GM12878 (cell line): ENCODE data around the gene ZNF782. TPM values are rescaled to one million over a fixed set of nuclear protein-coding genes. Genes with fewer than 3 reads are reported as not detected.

Source experiments
- ATAC-seq: fragments of 200-7000 bp; cut with Tn5 transposase; 3 replicates; pipeline ENCODE4 v1.9.1; 2020; ENCODE audit warnings: mild to moderate bottlenecking, moderate library complexity
- Bru-seq: library from RNA; stranded (reverse); fragments of 400-500 nt; gene quantifications from one replicate; lab custom pipeline; 2021; lab: Mats Ljungman, UMichigan
- BruChase-seq, 2 experiments: library from RNA; stranded (reverse); fragments of 400-500 nt; gene quantifications; one replicate each; lab custom pipeline; 2021; lab: Mats Ljungman, UMichigan
- BruUV-seq: library from RNA; stranded (reverse); fragments of 400-500 nt; replicated peaks from 2 replicates; lab custom pipeline; 2021; lab: Mats Ljungman, UMichigan
- CTCF ChIA-PET: fragments of 300-600 bp; sonication (Branson Sonifier 250); formaldehyde crosslinking; extraction: SDS; loops from one replicate; lab custom pipeline; 2021; ENCODE audit warnings: inconsistent platforms; lab: Yijun Ruan, JAX
- POLR2A ChIA-PET: fragments of 350-600 bp; formaldehyde crosslinking; extraction: SDS; loops from one replicate; lab custom pipeline; 2021; ENCODE audit warnings: inconsistent platforms; lab: Charles Lee
- RAD21 ChIA-PET: fragments of 300-600 bp; sonication (Branson Sonifier 250); formaldehyde crosslinking; loops from one replicate; lab custom pipeline; 2023; ENCODE audit warnings: antibody characterized with exemption; ENCODE audit not compliant: unreplicated experiment; lab: Charles Lee
- SMC1A ChIA-PET: fragments of 300-600 bp; sonication (Branson Sonifier 250); formaldehyde crosslinking; loops from one replicate; lab custom pipeline; 2023; ENCODE audit not compliant: unreplicated experiment, uncharacterized antibody; lab: Charles Lee
- DNase-seq: peaks from one replicate; pipeline ENCODE4 v3.0.0-alpha.2; 2011; ENCODE audit warnings: low read depth, low spot score
- FAIRE-seq: peaks from 3 replicates; lab custom pipeline; 2011; peaks lifted over from hg19 to GRCh38; lab: Jason Lieb, UNC
- H2AFZ ChIP-seq: 2 replicates; pipeline ENCODE4 v1.6.0; 2011; ENCODE audit warnings: low read depth, low read length, control low read depth; ENCODE audit not compliant: control insufficient read depth
- H3K27ac ChIP-seq: 2 replicates; pipeline ENCODE4 v1.5.1; 2011; ENCODE audit warnings: control low read depth; ENCODE audit not compliant: control insufficient read depth, insufficient read depth
- H3K27me3 ChIP-seq, 2 experiments: replicated peaks in 1 of 2; 2 replicates each; pipeline versions ENCODE4 v1.6.0 to v1.6.1; 2011; ENCODE audit warnings: low read length in 1 of 2; ENCODE audit not compliant: control insufficient read depth in 2 of 2, insufficient read depth in 2 of 2
- H3K36me3 ChIP-seq, 2 experiments: 2 replicates each; pipeline ENCODE4 v1.5.1; 2011; ENCODE audit warnings: low read length in 1 of 2; ENCODE audit not compliant: control insufficient read depth in 2 of 2, insufficient read depth in 2 of 2
- H3K4me1 ChIP-seq: 2 replicates; pipeline ENCODE4 v1.6.1; 2011; ENCODE audit warnings: mild to moderate bottlenecking, low read length, moderate library complexity, mixed read lengths; ENCODE audit not compliant: control insufficient read depth, insufficient read depth
- H3K4me2 ChIP-seq: 2 replicates; pipeline ENCODE4 v1.6.0; 2011; ENCODE audit warnings: control low read depth; ENCODE audit not compliant: control insufficient read depth, insufficient read depth
- H3K4me3 ChIP-seq: fragments of 200-600 bp; sonication (generic); 2 replicates; pipeline ENCODE4 v1.5.1; 2016
- H3K79me2 ChIP-seq: 2 replicates; pipeline ENCODE4 v1.6.0; 2011; ENCODE audit warnings: low read length; ENCODE audit not compliant: control insufficient read depth, insufficient read depth
- H3K9ac ChIP-seq: 2 replicates; pipeline ENCODE4 v1.8.0; 2011; ENCODE audit warnings: low read length, control low read depth, mixed read lengths; ENCODE audit not compliant: control insufficient read depth, insufficient read depth
- H3K9me3 ChIP-seq: replicated peaks from 3 replicates; pipeline ENCODE4 v1.5.1; 2011; ENCODE audit warnings: mild to moderate bottlenecking, low read length; ENCODE audit not compliant: control insufficient read depth, insufficient read depth
- H4K20me1 ChIP-seq: 2 replicates; pipeline ENCODE4 v1.6.0; 2011; ENCODE audit not compliant: control insufficient read depth, insufficient read depth
- BACH1 ChIP-seq: fragments of 450-650 bp; IDR thresholded peaks from 2 replicates; pipeline ENCODE4 v1.6.1; 2017; ENCODE audit warnings: mild to moderate bottlenecking, borderline replicate concordance
- CTCF ChIP-seq, 3 experiments: IDR thresholded peaks in 2 of 3; conservative IDR thresholded peaks in 1 of 3; 2 replicates each; pipeline ENCODE4 v1.5.1; 2011; ENCODE audit warnings: low read depth in 3 of 3, low read length in 3 of 3, mild to moderate bottlenecking in 3 of 3, control low read depth in 2 of 3, moderate library complexity in 2 of 3, inconsistent platforms in 1 of 3, mixed read lengths in 1 of 3; ENCODE audit not compliant: control insufficient read depth in 2 of 3, insufficient read depth in 1 of 3; ENCODE audit errors: extremely low read depth in 1 of 3
- EGR1 ChIP-seq, 2 experiments: IDR thresholded peaks; 1 replicate in 1 of 2; 2 replicates in 1 of 2; pipeline ENCODE4 v1.6.1; 2011 to 2012; ENCODE audit warnings: low read depth in 2 of 2, low read length in 2 of 2, borderline replicate concordance in 1 of 2, mild to moderate bottlenecking in 1 of 2, moderate library complexity in 1 of 2
- EZH2 ChIP-seq: IDR thresholded peaks from 2 replicates; pipeline ENCODE4 v1.6.1; 2012; ENCODE audit warnings: low read depth, mild to moderate bottlenecking, control low read depth, inconsistent platforms, low read length, borderline replicate concordance; ENCODE audit not compliant: control insufficient read depth
- NBN ChIP-seq: fragments of 450-650 bp; IDR thresholded peaks from 2 replicates; pipeline ENCODE4 v1.6.1; 2016
- NR2C1 ChIP-seq: fragments of 450-650 bp; IDR thresholded peaks from 2 replicates; pipeline ENCODE4 v1.6.1; 2017; ENCODE audit warnings: antibody characterized with exemption, mild to moderate bottlenecking, moderate library complexity
- RB1 ChIP-seq: fragments of 450-650 bp; formaldehyde crosslinking; IDR thresholded peaks from 2 replicates; pipeline ENCODE4 v1.6.1; 2017; ENCODE audit warnings: mild to moderate bottlenecking, borderline replicate concordance
- RELA ChIP-seq: fragments of 450-650 bp; IDR thresholded peaks from 2 replicates; pipeline ENCODE4 v1.8.0; 2014; ENCODE audit warnings: borderline replicate concordance; ENCODE audit not compliant: partially characterized antibody
- SMAD5 ChIP-seq: IDR thresholded peaks from 2 replicates; pipeline ENCODE4 v1.6.1; 2016; ENCODE audit warnings: antibody characterized with exemption, low read depth
- SMC3 ChIP-seq: IDR thresholded peaks from 2 replicates; pipeline ENCODE4 v1.6.1; 2011; ENCODE audit warnings: low read length, improper control_type of control experiment, borderline replicate concordance
- SUZ12 ChIP-seq: fragments of 200-600 bp; sonication (generic); IDR thresholded peaks from one replicate; pipeline ENCODE4 v1.6.1; 2018; ENCODE audit warnings: antibody characterized with exemption, mild to moderate bottlenecking; ENCODE audit not compliant: unreplicated experiment
- TCF3 ChIP-seq: IDR thresholded peaks from 2 replicates; pipeline ENCODE4 v1.6.1; 2012; ENCODE audit warnings: low read depth, mild to moderate bottlenecking, low read length, borderline replicate concordance; ENCODE audit not compliant: insufficient read depth
- ZNF274 ChIP-seq: IDR thresholded peaks from one replicate; pipeline ENCODE4 v1.8.0; 2011; ENCODE audit not compliant: insufficient read length, insufficient read depth
- WGBS: methylation state at CpG from one replicate; pipeline ENCODE4 v1.1.6; 2016; ENCODE audit warnings: low lambda C conversion rate; ENCODE audit not compliant: insufficient replicate concordance, insufficient coverage; ENCODE audit errors: missing lambda C conversion rate; 5-methylcytosine and 5-hydroxymethylcytosine counted together
- in situ Hi-C: fragments of 300-500 bp; cut with MboI; formaldehyde crosslinking; loops from 9 replicates; pipeline ENCODE4 v1.14.3; 2018; ENCODE audit warnings: mixed read lengths
- intact Hi-C: fragments of 100-400 bp; cut with micrococcal nuclease; formaldehyde crosslinking; loops from one replicate; pipeline ENCODE4 v1.14.2; 2022; ENCODE audit not compliant: unreplicated experiment
- long read RNA-seq, 2 experiments: library from polyadenylated mRNA; unstranded; transcript quantifications; one replicate each; pipeline ENCODE4 v2.0.0, GENCODE V29; 2019 to 2020
- polyA minus RNA-seq, 3 experiments: library from RNA; depleted of rRNA, polyadenylated mRNA; stranded (reverse); fragments of >200 nt; gene quantifications; 2 replicates each; pipeline ENCODE4 v1.2.3, GENCODE V29; 2011
- polyA plus RNA-seq, 11 experiments: library from polyadenylated mRNA; depleted of rRNA in 4 of 11; unstranded in 6 of 11; stranded (reverse) in 5 of 11; fragments of >200 nt; fragmentation: Nextera tagmentation in 4 of 11; fragmentation: Illumina TruSeq in 1 of 11; extraction: Ambion mirVana in 4 of 11; extraction: Trizol in 1 of 11; gene quantifications; 1 replicate in 1 of 11; 2 replicates in 10 of 11; pipeline versions ENCODE4 v1.2.1 to v1.2.3, GENCODE V29; 2011 to 2016; ENCODE audit warnings: inconsistent platforms in 2 of 11, missing spikeins in 2 of 11, low read depth in 1 of 11
- total RNA-seq, 4 experiments: library from RNA; depleted of rRNA in 3 of 4; stranded (reverse); fragments of >200 nt in 3 of 4; fragmentation: Illumina TruSeq in 1 of 4; extraction: Trizol in 1 of 4; gene quantifications; 2 replicates each; pipeline versions ENCODE4 v1.2.1 to v1.2.3, GENCODE V29; 2013 to 2021

ZNF782 gene
- total RNA-seq (2013; cell fraction: nucleolus; rRNA removed) = 57.9 and 58.0 TPM in 2 replicates
- 4.2 and 5.1 TPM in 2 replicates for total RNA-seq (2014; rRNA removed)
- 7.8 and 9.0 TPM in 2 replicates for total RNA-seq (2014; rRNA removed; fragmentation: Illumina TruSeq; extraction: Trizol)
- total RNA-seq (2021) = 5.9 and 6.2 TPM in 2 replicates
- polyA plus RNA-seq (2011; ENCODE audit: low read depth) = 1.3 TPM
- 4.8 and 5.7 TPM in 2 replicates for polyA plus RNA-seq (2011; rRNA removed)
- 3.5 and 4.3 TPM in 2 replicates for polyA plus RNA-seq (2011; cell fraction: cytosol; rRNA removed)
- polyA plus RNA-seq (2011; cell fraction: nucleus; rRNA removed) = 6.3 and 7.5 TPM in 2 replicates
- polyA plus RNA-seq (2012) = 2.5 TPM in 2 replicates
- 5.1 and 5.6 TPM in 2 replicates for polyA plus RNA-seq (2014; fragmentation: Illumina TruSeq; extraction: Trizol)
- polyA plus RNA-seq (2014; fragmentation: Nextera tagmentation; extraction: Ambion mirVana) = under 1 TPM; 0.55 to 0.82 TPM
- polyA plus RNA-seq (2014; rRNA removed) = 3.4 and 4.7 TPM in 2 replicates
- polyA plus RNA-seq (2016; fragmentation: Nextera tagmentation; extraction: Ambion mirVana) = 1 to 10 TPM; 1.1 to 4.1 TPM
- 5.9 and 6.5 TPM in 2 replicates for polyA minus RNA-seq (2011; rRNA and poly(A)+ RNA removed)
- polyA minus RNA-seq (2011; cell fraction: cytosol; rRNA and poly(A)+ RNA removed) = 1.5 and 3.0 TPM in 2 replicates
- 7.7 and 13.2 TPM in 2 replicates for polyA minus RNA-seq (2011; cell fraction: nucleus; rRNA and poly(A)+ RNA removed)
- Bru-seq, nascent RNA = percentile 85 among the genes with signal in this experiment
- percentile 80 among the genes with signal in this experiment for BruChase-seq, experiment 1, labeled RNA remaining after a 6-hour chase
- BruChase-seq, experiment 2, labeled RNA remaining after a 2-hour chase = percentile 87 among the genes with signal in this experiment
- long read RNA-seq, experiment 1, full-length matches to known transcripts = 1 of 2 reads
- long read RNA-seq, experiment 1, partial matches to known transcripts = 0 of 2 reads
- long read RNA-seq, experiment 1, other reads (novel, unspliced or antisense) = 1 of 2 reads
- long read RNA-seq, experiment 2, partial matches to known transcripts = 0 of 25 reads
- long read RNA-seq, experiment 2, other reads (novel, unspliced or antisense) = 25 of 25 reads

- Histone ChIP-seq H4K20me1 (no peaks in the 10 kb centered on the region), H3K27me3 (no peaks in the 10 kb centered on the region), H3K9ac (peak within 1 kb of the TSS; percentile 76), H2AFZ (peak within 1 kb of the TSS; percentile 86), H3K9me3 (peaks cover 10% of the 10 kb centered on the region), H3K36me3 (no peaks in the 10 kb centered on the region), H3K4me1 (0 out of 2 replicates have a peak, but pooled peaks cover 7% of the 10 kb centered on the region), H3K4me2 (peak within 1 kb of the TSS; percentile 64), H3K79me2 (peaks cover 10% of the 10 kb centered on the region), H3K4me3 (peak within 1 kb of the TSS; percentile 83), H3K27ac (peak within 1 kb of the TSS; percentile 45)
- ChIA-PET POLR2A (interaction anchor here (0.8 to 2.0 kb wide), 5 partner anchors 18 to 779 kb away, joined by 3 to 11 read pairs (median 4); partner anchors contain the start of genes NCBP1 and TSTD2), SMC1A (interaction anchor here (0.5 to 7.9 kb wide), 16 partner anchors 9 to 615 kb away, joined by 3 to 112 read pairs (median 4); partner anchors contain the start of gene ZNF510), RAD21 (interaction anchor here (0.6 to 8.3 kb wide), 15 partner anchors 10 to 779 kb away, joined by 3 to 91 read pairs (median 3); partner anchors contain the start of genes TSTD2 and ZNF510), CTCF (interaction anchor here (0.9 to 8.0 kb wide), 8 partner anchors 17 to 761 kb away, joined by 3 to 145 read pairs (median 20); no protein-coding TSS in a partner anchor)
- TSS peak; percentile 70 for BruUV-seq
- 2% methylated on average over 57 of the region's 67 CpGs for WGBS
- intact Hi-C loops (no loop called here), in situ Hi-C loops (loop anchor here (25.0 kb wide), 1 partner anchor 758 kb away; no protein-coding TSS in a partner anchor)
- ATAC-seq (peak; percentile 96), FAIRE-seq (peak; percentile 92), DNase-seq (peak; percentile 60)
- TF ChIP-seq SMAD5 = no peak
- TF ChIP-seq BACH1 = peak; percentile 68
- TF ChIP-seq SUZ12 = no peak
- no peak for TF ChIP-seq NR2C1
- TF ChIP-seq TCF3 = no peak
- TF ChIP-seq EZH2 = no peak
- peak; percentile 24 for TF ChIP-seq RELA
- no peak for TF ChIP-seq SMC3
- TF ChIP-seq RB1 = peak; percentile 69
- TF ChIP-seq NBN = 0 out of 2 replicates have a peak, but pooled peaks have one; percentile 18
- no peak for TF ChIP-seq CTCF (IDR thresholded peaks at IDR 0.05 in 2 of 3, conservative IDR thresholded peaks at IDR 0.05 in 1 of 3; ENCODE audit: control insufficient read depth in 2 of 3, extremely low read depth in 1 of 3, insufficient read depth in 1 of 3, low read depth in 3 of 3, low read length in 3 of 3)
- TF ChIP-seq ZNF274 = no peak
- TF ChIP-seq EGR1 (IDR thresholded peaks at IDR 0.05; ENCODE audit: borderline replicate concordance in 1 of 2, low read depth in 2 of 2, low read length in 2 of 2) = no peak
These were observed at the start of gene ZNF782 for GRCh38 chr9:96853781-96854650. Gene ZNF782, minus strand, starts transcription at chr9:96854514. Its CDS starts 2,553 bp downstream, at chr9:96851961.
